Measurements from ENCODE around the gene RPS5.

Gene RPS5

DNA sequence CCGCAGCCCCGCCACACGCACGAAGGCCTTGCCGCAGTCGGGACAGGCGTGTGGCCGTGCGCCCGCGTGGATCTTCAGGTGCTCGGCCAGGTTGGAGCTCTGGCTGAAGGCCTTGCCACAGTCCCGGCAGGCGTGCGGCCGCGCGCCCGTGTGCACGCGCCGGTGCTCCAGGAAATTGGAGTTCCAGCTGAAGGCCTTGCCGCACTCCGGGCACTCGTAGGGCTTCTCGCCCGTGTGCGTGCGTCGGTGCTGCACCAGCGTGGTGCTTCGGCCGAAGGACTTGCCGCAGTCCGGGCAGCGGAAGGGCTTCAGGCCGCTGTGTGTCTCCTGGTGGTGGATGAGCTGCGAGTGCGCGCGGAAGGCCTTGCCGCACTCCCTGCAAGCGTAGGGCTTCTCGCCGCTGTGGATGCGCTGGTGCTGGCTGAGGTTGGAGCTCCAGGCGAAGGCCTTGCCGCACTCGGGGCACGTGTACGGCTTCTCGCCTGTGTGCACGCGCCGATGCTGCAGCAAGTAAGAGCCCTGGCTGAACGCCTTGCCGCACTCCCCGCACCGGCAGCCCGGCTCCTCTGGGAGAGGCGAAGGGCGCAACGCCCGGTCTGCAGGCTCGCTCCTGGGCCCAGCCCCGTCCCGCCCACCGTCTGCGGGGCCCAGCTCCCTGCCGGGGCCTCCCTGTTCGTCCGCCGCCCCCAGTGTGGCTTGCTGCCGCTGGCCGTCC is 30.1 kb upstream of the RPS5 start:
- no peak overlapping the region for H3K4me3 ChIP-seq (ENCODE audit: low read depth, low read length)
- TF ChIP-seq, protein P1, sequence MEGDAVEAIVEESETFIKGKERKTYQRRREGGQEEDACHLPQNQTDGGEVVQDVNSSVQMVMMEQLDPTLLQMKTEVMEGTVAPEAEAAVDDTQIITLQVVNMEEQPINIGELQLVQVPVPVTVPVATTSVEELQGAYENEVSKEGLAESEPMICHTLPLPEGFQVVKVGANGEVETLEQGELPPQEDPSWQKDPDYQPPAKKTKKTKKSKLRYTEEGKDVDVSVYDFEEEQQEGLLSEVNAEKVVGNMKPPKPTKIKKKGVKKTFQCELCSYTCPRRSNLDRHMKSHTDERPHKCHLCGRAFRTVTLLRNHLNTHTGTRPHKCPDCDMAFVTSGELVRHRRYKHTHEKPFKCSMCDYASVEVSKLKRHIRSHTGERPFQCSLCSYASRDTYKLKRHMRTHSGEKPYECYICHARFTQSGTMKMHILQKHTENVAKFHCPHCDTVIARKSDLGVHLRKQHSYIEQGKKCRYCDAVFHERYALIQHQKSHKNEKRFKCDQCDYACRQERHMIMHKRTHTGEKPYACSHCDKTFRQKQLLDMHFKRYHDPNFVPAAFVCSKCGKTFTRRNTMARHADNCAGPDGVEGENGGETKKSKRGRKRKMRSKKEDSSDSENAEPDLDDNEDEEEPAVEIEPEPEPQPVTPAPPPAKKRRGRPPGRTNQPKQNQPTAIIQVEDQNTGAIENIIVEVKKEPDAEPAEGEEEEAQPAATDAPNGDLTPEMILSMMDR (IDR thresholded peaks at IDR 0.05; ENCODE audit: low read depth, low read length, missing control alignments) = no peak
- DNase-seq (ENCODE audit: low read depth) = no peak
- in situ Hi-C loops (cut with HindIII; ENCODE audit: low sequenced_read_pairs) = no loop called here

DNA sequence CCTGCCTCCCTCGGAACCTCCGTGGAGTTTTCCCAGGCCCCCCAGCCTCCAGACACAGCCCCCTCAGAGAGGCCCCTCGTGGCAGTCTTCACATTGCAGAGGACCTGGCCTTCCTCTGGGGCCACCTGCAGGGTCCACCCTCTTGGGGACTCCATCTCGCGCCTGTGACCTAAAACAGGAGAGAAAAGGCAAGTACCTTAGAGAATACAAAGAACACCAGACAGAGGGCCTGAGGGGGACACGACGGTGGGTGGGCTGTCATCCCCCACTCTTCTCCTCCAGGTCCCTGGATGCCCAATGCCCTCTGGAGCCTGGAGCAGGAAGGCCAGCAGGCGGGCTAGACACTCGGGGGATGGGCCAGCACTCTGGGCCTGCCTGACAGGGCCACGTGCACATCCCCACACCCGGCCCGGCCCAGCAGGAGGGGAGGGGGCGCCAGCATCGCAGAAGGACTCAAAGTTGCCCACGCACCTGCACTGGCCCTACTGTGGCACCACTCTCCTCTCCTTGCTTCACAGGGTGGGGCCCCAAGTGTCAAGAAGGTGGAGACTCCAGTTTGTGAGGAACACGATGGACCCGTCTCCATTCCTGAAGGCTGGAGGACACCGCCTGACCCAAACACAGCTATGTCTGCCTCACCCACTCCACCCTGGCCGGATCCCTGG is 29.5 kb upstream of the RPS5 start:
- TF ChIP-seq, protein P1 (IDR thresholded peaks at IDR 0.05; ENCODE audit: low read depth, low read length, missing control alignments) = no peak
- no peak for DNase-seq (ENCODE audit: low read depth)
- H3K4me3 ChIP-seq (ENCODE audit: low read depth, low read length) = no peak overlapping the region
- in situ Hi-C loops (cut with HindIII; ENCODE audit: low sequenced_read_pairs) = no loop called here

DNA sequence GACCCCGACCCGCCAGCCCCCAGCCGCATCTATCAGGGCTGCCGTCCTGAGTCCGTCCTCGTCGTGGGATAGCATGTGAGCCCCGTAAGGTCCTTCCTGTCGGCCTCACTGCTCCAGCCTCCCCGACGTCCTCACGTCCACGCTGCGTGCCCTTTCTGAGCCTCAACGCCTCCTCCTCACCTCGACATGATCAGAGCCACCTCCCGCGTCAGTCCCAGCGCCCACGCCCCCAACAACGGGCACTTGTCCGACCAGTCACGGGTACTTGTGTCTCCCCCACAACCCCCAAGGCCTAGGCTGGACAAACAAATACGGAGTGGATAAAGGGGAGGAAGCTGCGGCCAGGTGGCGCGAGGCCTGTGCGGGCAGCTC is 25.2 kb upstream of the RPS5 start:
- H3K4me3 ChIP-seq (ENCODE audit: low read depth, low read length) = peak overlapping the region; percentile 73
- TF ChIP-seq, protein P1 (IDR thresholded peaks at IDR 0.05; ENCODE audit: low read depth, low read length, missing control alignments) = no peak
- in situ Hi-C loops (cut with HindIII; ENCODE audit: low sequenced_read_pairs) = no loop called here
- peak; percentile 11 for DNase-seq (ENCODE audit: low read depth)

DNA sequence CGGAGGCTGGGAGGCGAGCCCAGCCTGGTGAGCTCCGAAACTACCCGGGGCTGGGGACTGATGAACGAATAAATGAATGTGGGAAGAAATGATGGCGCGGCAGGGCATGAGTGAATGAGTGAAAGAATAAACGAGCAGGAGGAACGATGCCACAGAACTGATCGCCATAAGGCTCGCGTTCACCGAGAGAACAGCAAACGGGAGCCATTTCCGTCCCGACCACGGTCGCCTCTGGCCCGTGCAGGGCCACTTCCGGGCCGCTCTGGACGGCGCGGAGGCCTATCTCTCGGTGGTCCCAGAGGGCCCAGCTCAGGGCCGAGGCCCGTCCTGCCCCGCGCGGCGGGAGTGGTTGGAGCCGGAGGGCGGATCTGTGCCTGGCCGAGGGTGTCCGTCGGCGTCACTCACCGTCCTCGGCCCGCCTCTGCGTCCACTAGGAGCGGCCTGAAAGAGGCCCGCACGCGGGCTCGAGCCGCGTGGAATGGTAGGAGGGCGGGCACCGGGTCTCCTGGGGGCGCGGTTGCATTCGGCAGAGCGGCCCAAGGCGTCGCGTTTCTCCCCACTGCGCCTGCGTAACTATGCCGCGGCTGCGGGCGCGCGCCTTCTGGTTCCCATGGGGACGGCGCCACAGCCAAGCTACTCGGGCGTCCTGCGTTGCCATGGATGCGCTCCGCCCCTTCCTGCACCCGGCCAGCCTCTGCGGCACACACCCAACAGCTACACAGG is 24.6 kb upstream of the RPS5 start, which contains the start of gene ZNF497:
ZNF497 (minus strand) TSS at position 480 of the 723 bp plus-strand sequence. CDS start 5,116 bp downstream, outside the sequence.
- TF ChIP-seq, protein P1 (IDR thresholded peaks at IDR 0.05; ENCODE audit: low read depth, low read length, missing control alignments) = no peak
- peak within 1 kb of the TSS; percentile 73 for H3K4me3 ChIP-seq (ENCODE audit: low read depth, low read length)
- in situ Hi-C loops (cut with HindIII; ENCODE audit: low sequenced_read_pairs) = no loop called here

DNA sequence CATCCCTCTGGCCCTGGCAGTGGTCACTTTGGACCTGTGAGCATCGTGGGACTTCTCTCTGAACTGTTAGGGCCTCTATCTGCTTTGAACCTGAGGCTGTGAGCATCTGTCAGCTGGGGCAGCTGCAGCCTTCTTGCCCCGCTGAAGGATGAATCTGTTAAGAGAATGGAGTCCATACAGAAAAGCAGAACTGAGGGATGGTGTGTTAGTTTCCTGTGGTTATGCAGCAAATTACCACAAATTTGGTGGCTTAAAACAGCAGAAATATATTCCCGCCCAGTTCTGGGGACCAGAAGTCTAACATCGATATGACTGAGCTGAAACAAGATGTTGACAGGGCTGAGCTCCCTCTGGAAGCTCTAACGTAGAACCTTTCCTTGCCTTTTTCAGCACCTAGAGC is 22.9 kb upstream of the RPS5 start:
- H3K4me3 ChIP-seq (ENCODE audit: low read depth, low read length) = no peak overlapping the region
- TF ChIP-seq, protein P1 (IDR thresholded peaks at IDR 0.05; ENCODE audit: low read depth, low read length, missing control alignments) = no peak
- DNase-seq (ENCODE audit: low read depth) = no peak
- in situ Hi-C loops (cut with HindIII; ENCODE audit: low sequenced_read_pairs) = no loop called here

More for the DNA sequence above, 24.6 kb upstream of the RPS5 start, which contains the start of gene ZNF497:
- peak; percentile 86 for DNase-seq (ENCODE audit: low read depth)

DNA sequence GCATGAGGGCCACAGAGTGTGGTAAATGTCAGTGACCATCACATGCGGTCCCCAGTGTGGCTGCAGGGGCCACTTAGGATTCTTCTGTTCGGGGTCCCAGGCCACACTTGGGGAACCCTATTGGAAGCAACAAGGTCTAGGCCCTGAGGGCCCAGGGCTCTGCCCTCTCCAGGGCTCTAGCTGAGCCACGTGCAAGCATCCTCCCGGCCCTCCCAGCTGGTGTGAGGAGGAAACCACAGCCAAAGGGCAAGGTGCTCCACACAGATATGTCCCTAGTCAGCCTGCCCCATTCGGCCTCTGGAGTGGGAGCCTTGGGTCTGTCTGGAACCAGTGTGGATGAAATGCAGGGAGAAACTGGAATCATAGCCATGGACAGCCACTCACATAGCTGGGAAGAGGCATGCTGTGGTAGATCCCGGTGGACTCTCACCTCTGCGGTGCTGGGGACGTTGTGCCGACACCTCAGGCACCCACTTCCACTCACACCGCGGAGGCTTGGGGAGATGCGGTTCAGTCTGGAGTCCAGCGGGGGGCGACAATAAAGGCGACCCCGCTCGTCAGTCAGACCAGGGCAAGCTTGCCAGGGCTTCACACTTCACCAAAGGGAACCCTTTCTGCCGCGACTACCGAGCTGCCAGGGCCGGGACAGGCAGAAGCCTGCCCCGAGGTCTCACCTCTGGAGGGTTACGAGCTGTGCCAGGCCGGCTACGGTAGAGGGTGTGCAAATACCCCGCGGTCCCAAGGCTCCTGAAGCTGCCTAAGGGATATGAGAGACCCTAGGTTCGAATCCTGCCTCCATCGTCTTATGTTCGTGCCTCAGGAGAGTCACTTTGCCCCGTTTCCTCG is 20.3 kb upstream of the RPS5 start:
- TF ChIP-seq, protein P1 (IDR thresholded peaks at IDR 0.05; ENCODE audit: low read depth, low read length, missing control alignments) = no peak
- in situ Hi-C loops (cut with HindIII; ENCODE audit: low sequenced_read_pairs) = no loop called here
- no peak for DNase-seq (ENCODE audit: low read depth)
- H3K4me3 ChIP-seq (ENCODE audit: low read depth, low read length) = no peak overlapping the region
